Mesenchymal stem cell (in vitro differentiated cells and primary cell): ENCODE results near the gene CREB1. TPM values are rescaled to one million over a fixed set of nuclear protein-coding genes. Genes with fewer than 3 reads are reported as not detected.

Experiments used
- DNase-seq: peaks from one replicate; pipeline ENCODE4 v3.0.0-alpha.2; 2013
- H2AFZ ChIP-seq: one replicate; pipeline ENCODE4 v1.6.1; 2013; ENCODE audit warnings: low read depth, mild to moderate bottlenecking, control low read depth, inconsistent platforms, low read length, moderate library complexity
- H2AK5ac ChIP-seq: 2 replicates; pipeline ENCODE4 v1.6.1; 2013; ENCODE audit warnings: low read length, moderate library complexity, mild to moderate bottlenecking, inconsistent platforms; ENCODE audit not compliant: severe bottlenecking
- H2BK120ac ChIP-seq: one replicate; pipeline ENCODE4 v1.6.1; 2013; ENCODE audit warnings: low read depth, mild to moderate bottlenecking, inconsistent platforms, low read length, moderate library complexity
- H2BK12ac ChIP-seq, 2 experiments: one replicate each; pipeline ENCODE4 v1.6.1; 2013; ENCODE audit warnings: inconsistent platforms in 2 of 2, low read length in 2 of 2, mild to moderate bottlenecking in 2 of 2, moderate library complexity in 2 of 2, control low read depth in 1 of 2
- H2BK15ac ChIP-seq: one replicate; pipeline ENCODE4 v1.6.1; 2013; ENCODE audit warnings: mild to moderate bottlenecking, low read depth, inconsistent platforms; ENCODE audit not compliant: poor library complexity, severe bottlenecking
- H2BK5ac ChIP-seq: 2 replicates; pipeline ENCODE4 v1.6.1; 2013; ENCODE audit warnings: low read depth, mild to moderate bottlenecking, low read length, control low read depth, inconsistent platforms; ENCODE audit not compliant: poor library complexity, severe bottlenecking
- H3K14ac ChIP-seq, 2 experiments: one replicate each; pipeline ENCODE4 v1.6.1; 2013; ENCODE audit warnings: inconsistent platforms in 2 of 2, low read length in 2 of 2, control low read depth in 1 of 2, mild to moderate bottlenecking in 1 of 2, moderate library complexity in 1 of 2
- H3K18ac ChIP-seq, 2 experiments: one replicate each; pipeline ENCODE4 v1.6.1; 2013; ENCODE audit warnings: inconsistent platforms in 2 of 2, low read length in 2 of 2, control low read depth in 1 of 2, low read depth in 1 of 2, mild to moderate bottlenecking in 1 of 2
- H3K23ac ChIP-seq, 2 experiments: one replicate each; pipeline ENCODE4 v1.6.1; 2013; ENCODE audit warnings: inconsistent platforms in 2 of 2, low read length in 2 of 2, mild to moderate bottlenecking in 2 of 2, moderate library complexity in 2 of 2, control low read depth in 1 of 2
- H3K27ac ChIP-seq: 2 replicates; pipeline ENCODE4 v1.5.1; 2013; ENCODE audit warnings: mild to moderate bottlenecking, moderate library complexity, low read length, control low read depth, inconsistent platforms; ENCODE audit not compliant: poor library complexity, severe bottlenecking
- H3K27me3 ChIP-seq, 2 experiments: 2 replicates each; pipeline versions ENCODE4 v1.6.1 to v1.7.0; 2013; ENCODE audit warnings: low read length in 2 of 2, mild to moderate bottlenecking in 2 of 2, moderate library complexity in 2 of 2, control low read depth in 1 of 2, inconsistent platforms in 1 of 2; ENCODE audit not compliant: control insufficient read depth in 1 of 2, insufficient read depth in 1 of 2
- H3K36me3 ChIP-seq, 2 experiments: 2 replicates each; pipeline versions ENCODE4 v1.6.1 to v1.7.0; 2013; ENCODE audit warnings: low read length in 2 of 2, control low read depth in 1 of 2, inconsistent platforms in 1 of 2, low read depth in 1 of 2, mild to moderate bottlenecking in 1 of 2; ENCODE audit not compliant: insufficient read depth in 2 of 2, control insufficient read depth in 1 of 2
- H3K4ac ChIP-seq, 2 experiments: one replicate each; pipeline ENCODE4 v1.6.1; 2013; ENCODE audit warnings: inconsistent platforms in 2 of 2, low read length in 2 of 2, mild to moderate bottlenecking in 2 of 2, moderate library complexity in 2 of 2, control low read depth in 1 of 2, low read depth in 1 of 2
- H3K4me1 ChIP-seq: 2 replicates; pipeline ENCODE4 v1.6.1; 2013; ENCODE audit warnings: low read depth, low read length, control low read depth; ENCODE audit not compliant: control insufficient read depth, insufficient read depth
- H3K4me2 ChIP-seq: 2 replicates; pipeline ENCODE4 v1.6.1; 2013; ENCODE audit warnings: low read length, mild to moderate bottlenecking, inconsistent platforms; ENCODE audit not compliant: poor library complexity, severe bottlenecking
- H3K4me3 ChIP-seq, 2 experiments: 2 replicates each; pipeline versions ENCODE4 v1.5.1 to v1.7.0; 2013; ENCODE audit warnings: low read length in 2 of 2, mild to moderate bottlenecking in 2 of 2, control low read depth in 1 of 2, low read depth in 1 of 2; ENCODE audit not compliant: insufficient read depth in 1 of 2
- H3K79me1 ChIP-seq: replicated peaks from 2 replicates; pipeline ENCODE4 v1.6.1; 2013; ENCODE audit warnings: mild to moderate bottlenecking, control low read depth, low read length, inconsistent platforms; ENCODE audit not compliant: poor library complexity, severe bottlenecking
- H3K9ac ChIP-seq: 2 replicates; pipeline ENCODE4 v1.7.0; 2013; ENCODE audit warnings: mild to moderate bottlenecking, low read length, moderate library complexity
- H3K9me3 ChIP-seq: 2 replicates; pipeline ENCODE4 v1.7.0; 2013; ENCODE audit warnings: mild to moderate bottlenecking, low read length; ENCODE audit not compliant: control insufficient read depth
- H4K8ac ChIP-seq: one replicate; pipeline ENCODE4 v1.6.1; 2013; ENCODE audit warnings: inconsistent platforms, mild to moderate bottlenecking, low read length, moderate library complexity
- H4K91ac ChIP-seq: one replicate; pipeline ENCODE4 v1.6.1; 2013; ENCODE audit warnings: mild to moderate bottlenecking, low read length, inconsistent platforms
- WGBS: methylation state at CpG from one replicate; pipeline ENCODE4 v1.1.7; 2013; ENCODE audit warnings: mixed read lengths; 5-methylcytosine and 5-hydroxymethylcytosine counted together
- polyA plus RNA-seq, 2 experiments: library from polyadenylated mRNA; stranded (reverse); fragments of 200-250 nt; gene quantifications; one replicate each; pipeline ENCODE4 v1.2.3, GENCODE V29; 2013

The CREB1 gene
- polyA plus RNA-seq (2013, experiment 1 of 2), result 22.5 TPM
- 24.2 TPM for polyA plus RNA-seq (2013, experiment 2 of 2)

- Histone ChIP-seq H3K27me3 (no peaks in the 10 kb centered on the region), H3K79me1 (peaks cover 13% of the 10 kb centered on the region), H4K91ac (peak within 1 kb of the TSS; percentile 90), H3K4ac (peak within 1 kb of the TSS; percentile 89 to 96), H3K23ac (peak within 1 kb of the TSS; percentile 84 to 98), H3K18ac (peak within 1 kb of the TSS; percentile 90 to 100), H2AFZ (peak within 1 kb of the TSS; percentile 95), H3K4me3 (peak within 1 kb of the TSS; percentile 86 to 93), H3K9ac (peak within 1 kb of the TSS; percentile 98), H2BK5ac (peak within 1 kb of the TSS; percentile 97), H2BK15ac (peak within 1 kb of the TSS; percentile 77), H2BK12ac (peak within 1 kb of the TSS; percentile 64 to 88), H4K8ac (peak within 1 kb of the TSS; percentile 96), H3K36me3 (peaks cover 0 to 10% of the 10 kb centered on the region in 2 experiments), H3K9me3 (no peaks in the 10 kb centered on the region), H2BK120ac (peak within 1 kb of the TSS; percentile 90), H3K27ac (peak within 1 kb of the TSS; percentile 91), H2AK5ac (peak within 1 kb of the TSS; percentile 6), H3K4me1 (peaks cover 9% of the 10 kb centered on the region), H3K4me2 (peak within 1 kb of the TSS; percentile 96), H3K14ac (peak within 1 kb of the TSS in 1 of 2 experiments; percentile 97)
- DNase-seq, result peak; percentile 99
- under 1% methylated on average over 81 of the region's 92 CpGs for WGBS
These were observed at the start of gene CREB1 for GRCh38 chr2:207529330-207530159. TSS of gene CREB1 (plus strand) at chr2:207529962. CDS start at chr2:207555636, 25,674 bp downstream.

- H2BK15ac ChIP-seq, result no peak overlapping the region
- H4K8ac ChIP-seq, result no peak overlapping the region
- H3K14ac ChIP-seq, result no peak overlapping the region
- H2AFZ ChIP-seq, result no peak overlapping the region
- no peak overlapping the region for H2AK5ac ChIP-seq
- no peaks in the 10 kb centered on the region for H3K9me3 ChIP-seq
- no peak overlapping the region for H3K4me3 ChIP-seq
- no peak overlapping the region for H3K4ac ChIP-seq
- H3K9ac ChIP-seq, result no peak overlapping the region
- H3K4me2 ChIP-seq, result no peak overlapping the region
- H3K27me3 ChIP-seq, result no peaks in the 10 kb centered on the region
- no peak overlapping the region for H3K23ac ChIP-seq
- no peaks in the 10 kb centered on the region for H3K79me1 ChIP-seq
- H2BK5ac ChIP-seq, result no peak overlapping the region
- H2BK120ac ChIP-seq, result no peak overlapping the region
- no peak overlapping the region for H3K18ac ChIP-seq
- H3K4me1 ChIP-seq, result peaks cover 5% of the 10 kb centered on the region
- DNase-seq, result no peak
- H2BK12ac ChIP-seq, result peak overlapping the region in 1 of 2 experiments; percentile 59
- H3K27ac ChIP-seq, result no peak overlapping the region
- H3K36me3 ChIP-seq, result no peaks in the 10 kb centered on the region
- H4K91ac ChIP-seq, result no peak overlapping the region
- WGBS, result 73% methylated on average over 4 of the region's 4 CpGs
These were observed 49.2 kb upstream of the CREB1 start for GRCh38 chr2:207480521-207481040.

- Histone ChIP-seq H3K4me3 (no peak overlapping the region), H3K23ac (no peak overlapping the region), H2BK12ac (peak overlapping the region in 1 of 2 experiments; percentile 29), H2AFZ (no peak overlapping the region), H2BK120ac (no peak overlapping the region), H3K27me3 (no peaks in the 10 kb centered on the region), H3K9ac (no peak overlapping the region), H3K36me3 (no peaks in the 10 kb centered on the region), H3K4ac (peak overlapping the region in 1 of 2 experiments; percentile 85), H3K4me2 (no peak overlapping the region), H4K8ac (no peak overlapping the region), H3K9me3 (no peaks in the 10 kb centered on the region), H3K79me1 (no peaks in the 10 kb centered on the region), H3K14ac (no peak overlapping the region), H4K91ac (no peak overlapping the region), H3K27ac (no peak overlapping the region), H2BK5ac (no peak overlapping the region), H3K4me1 (peaks cover 3% of the 10 kb centered on the region), H2AK5ac (no peak overlapping the region), H3K18ac (peak overlapping the region in 1 of 2 experiments; percentile 4), H2BK15ac (no peak overlapping the region)
- WGBS, result 100% methylated on average over 1 of the region's 3 CpGs
- DNase-seq, result no peak
These were observed 47.8 kb upstream of the CREB1 start for GRCh38 chr2:207481924-207482323.

DNA sequence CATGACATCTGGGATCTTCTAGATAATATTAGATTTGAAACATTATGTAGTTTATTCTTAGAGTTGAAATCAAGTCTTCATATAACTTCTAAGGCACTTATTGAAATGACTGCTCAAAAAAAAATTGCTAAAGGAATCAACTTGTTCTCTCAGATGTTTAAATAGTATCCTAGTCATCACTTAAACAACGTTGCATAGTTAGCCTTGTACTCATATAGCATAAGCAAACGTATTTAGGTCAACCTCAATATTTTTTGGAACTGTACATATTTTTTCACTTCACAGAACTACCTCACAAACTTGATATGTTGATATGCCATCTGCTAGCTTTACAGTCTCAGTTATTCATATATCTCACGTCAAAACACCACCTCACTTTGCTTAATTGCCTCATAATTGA lies 47.1 kb upstream of the CREB1 start:
- Histone ChIP-seq H2AFZ (no peak overlapping the region), H3K4me2 (no peak overlapping the region), H2AK5ac (no peak overlapping the region), H3K9me3 (no peaks in the 10 kb centered on the region), H3K27ac (no peak overlapping the region), H3K4me3 (no peak overlapping the region), H4K91ac (no peak overlapping the region), H3K14ac (no peak overlapping the region), H2BK15ac (no peak overlapping the region), H2BK5ac (no peak overlapping the region), H3K27me3 (no peaks in the 10 kb centered on the region), H3K36me3 (no peaks in the 10 kb centered on the region), H3K23ac (no peak overlapping the region), H3K4ac (no peak overlapping the region), H3K79me1 (no peaks in the 10 kb centered on the region), H3K18ac (no peak overlapping the region), H2BK120ac (no peak overlapping the region), H3K9ac (no peak overlapping the region), H2BK12ac (no peak overlapping the region), H4K8ac (no peak overlapping the region), H3K4me1 (peaks cover 3% of the 10 kb centered on the region)
- 42% methylated on average over 2 of the region's 3 CpGs for WGBS
- peak; percentile 40 for DNase-seq
